ENCODE measurements around the gene ABCC2.
"Not testable (repeated sequence)": the region's sequence is repeated elsewhere in the genome, so short reads cannot be mapped to it uniquely, and the experiment has no call there.

The ABCC2 gene

GRCh38 chr10:99895066-99895465 lies 112.6 kb downstream of the ABCC2 start:
- DNase-seq (ENCODE audit: low read depth), result not testable (repeated sequence)

- no peak for DNase-seq (ENCODE audit: low read depth)
These were observed 113.4 kb downstream of the ABCC2 start for GRCh38 chr10:99895867-99896266.
